RWPE2 (cell line): Measurements from ENCODE around the gene POGZ.
A peak's percentile ranks its signal among the peaks of the same experiment; 100 is the strongest.

Experiments
- ATAC-seq: fragments of 200-7000 bp; cut with Tn5 transposase; 3 replicates; pipeline ENCODE4 v1.9.1; 2021; ENCODE audit warnings: low read depth
- DNase-seq: peaks from one replicate; pipeline ENCODE4 v3.0.0-alpha.2; 2020; ENCODE audit warnings: low spot score
- H3K27ac ChIP-seq: fragments of 450-650 bp; 2 replicates; pipeline ENCODE4 v1.5.1; 2017; ENCODE audit warnings: mild to moderate bottlenecking; ENCODE audit not compliant: poor library complexity, severe bottlenecking
- H3K27me3 ChIP-seq: fragments of 250-450 bp; sonication (Bioruptor Pico); 2 replicates; pipeline ENCODE4 v1.5.1; 2021; ENCODE audit warnings: mild to moderate bottlenecking, moderate library complexity; ENCODE audit not compliant: insufficient read depth, poor library complexity, severe bottlenecking
- H3K36me3 ChIP-seq: fragments of 250-450 bp; sonication (Bioruptor Pico); 2 replicates; pipeline ENCODE4 v1.5.1; 2020; ENCODE audit warnings: low read depth, mild to moderate bottlenecking, moderate library complexity
- H3K4me1 ChIP-seq: fragments of 250-450 bp; sonication (Bioruptor Pico); 2 replicates; pipeline ENCODE4 v1.5.1; 2021; ENCODE audit warnings: mild to moderate bottlenecking, moderate library complexity; ENCODE audit not compliant: insufficient read depth, poor library complexity, severe bottlenecking
- H3K4me3 ChIP-seq: fragments of 250-450 bp; sonication (Bioruptor Pico); 2 replicates; pipeline ENCODE4 v1.5.1; 2021; ENCODE audit warnings: mild to moderate bottlenecking, moderate library complexity; ENCODE audit not compliant: severe bottlenecking
- H3K9me3 ChIP-seq: fragments of 250-450 bp; sonication (Bioruptor Pico); 2 replicates; pipeline ENCODE4 v1.5.1; 2021; ENCODE audit warnings: mild to moderate bottlenecking, moderate library complexity; ENCODE audit not compliant: severe bottlenecking
- CTCF ChIP-seq: fragments of 450-650 bp; IDR thresholded peaks from one replicate; pipeline ENCODE4 v1.5.1; 2017; ENCODE audit warnings: mild to moderate bottlenecking, moderate library complexity; ENCODE audit not compliant: poor library complexity, severe bottlenecking

Gene POGZ

DNA sequence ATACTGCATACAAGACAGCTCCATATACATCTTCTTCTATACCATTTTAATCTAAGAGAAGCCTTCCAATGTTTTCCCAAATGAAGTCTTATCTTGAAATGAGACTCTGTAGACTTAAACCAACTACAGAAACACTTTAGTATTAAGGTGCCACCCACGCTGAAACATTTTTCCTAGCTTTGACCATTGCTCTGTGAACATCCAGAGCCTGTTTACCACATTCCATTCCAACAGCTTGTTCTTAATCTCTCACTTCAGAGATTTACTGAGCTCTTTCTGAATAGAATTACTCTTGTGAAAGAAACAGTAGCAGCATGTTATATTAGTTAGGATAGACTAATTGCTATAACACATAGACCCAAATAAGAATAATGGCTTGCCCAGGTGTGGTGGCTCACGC lies 19.6 kb upstream of the POGZ start:
- no peaks in the 10 kb centered on the region for H3K36me3 ChIP-seq
- no peaks in the 10 kb centered on the region for H3K9me3 ChIP-seq
- TF ChIP-seq CTCF: no peak
- no peaks in the 10 kb centered on the region for H3K27me3 ChIP-seq
- no peak for DNase-seq
- H3K4me3 ChIP-seq: no peak overlapping the region
- H3K27ac ChIP-seq: no peak overlapping the region
- H3K4me1 ChIP-seq: no peaks in the 10 kb centered on the region
- ATAC-seq: no peak

DNA sequence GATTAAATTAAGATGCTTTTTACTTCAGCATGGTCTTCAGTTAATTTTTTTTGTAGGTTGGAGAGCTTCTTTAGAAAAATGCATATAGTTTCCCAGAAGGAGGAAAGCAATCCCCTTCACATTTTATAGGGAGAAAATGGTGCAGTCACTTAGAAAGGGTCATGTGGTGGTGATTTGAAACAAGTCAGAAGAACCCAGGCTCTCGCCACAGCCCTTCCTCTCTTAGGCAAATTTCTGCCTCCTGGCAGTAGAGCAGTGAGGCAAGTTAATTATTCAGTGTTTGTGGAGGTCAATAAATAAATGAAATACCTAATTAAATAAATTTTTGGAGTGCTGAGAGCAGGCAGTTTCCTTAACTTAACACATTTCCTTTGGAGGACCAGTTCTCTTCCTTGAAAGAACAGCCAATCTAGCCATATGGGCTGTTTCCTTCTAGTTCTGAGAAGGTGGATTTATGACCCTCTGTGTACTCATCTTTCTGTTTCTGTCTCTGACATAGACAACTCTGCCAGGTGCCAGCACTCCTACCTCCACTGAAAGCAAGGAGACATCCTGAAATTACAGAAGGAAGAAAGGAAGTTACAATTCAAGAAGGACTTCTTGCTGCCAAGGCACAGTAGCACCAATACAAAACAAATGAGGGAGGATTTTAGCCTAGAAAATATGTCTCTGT lies 19.0 kb upstream of the POGZ start:
- Histone ChIP-seq H3K36me3 (no peaks in the 10 kb centered on the region), H3K27ac (no peak overlapping the region), H3K4me1 (no peaks in the 10 kb centered on the region), H3K4me3 (no peak overlapping the region), H3K9me3 (no peaks in the 10 kb centered on the region), H3K27me3 (no peaks in the 10 kb centered on the region)
- no peak for TF ChIP-seq CTCF
- ATAC-seq: no peak
- DNase-seq: no peak

DNA sequence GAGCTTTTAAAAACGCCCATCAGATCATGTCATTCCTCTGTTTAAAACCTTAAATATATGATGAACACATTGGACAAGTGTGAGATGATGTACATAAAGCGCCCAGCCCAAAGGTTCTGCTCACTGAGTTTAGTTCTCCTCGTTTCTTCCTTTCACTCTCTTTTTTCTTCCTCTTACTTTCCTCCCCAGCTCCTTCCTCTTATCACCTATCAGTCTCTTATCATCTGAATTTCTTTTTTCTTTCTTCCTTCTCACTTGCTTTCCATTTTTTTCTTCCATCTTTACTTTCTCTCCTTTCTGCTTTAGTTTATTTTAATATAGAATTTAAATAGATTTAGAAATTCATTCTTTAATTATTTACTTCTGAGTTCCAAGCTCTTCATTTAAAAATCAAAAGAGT lies 17.8 kb upstream of the POGZ start:
- Histone ChIP-seq H3K27me3 (no peaks in the 10 kb centered on the region), H3K9me3 (no peaks in the 10 kb centered on the region)

DNA sequence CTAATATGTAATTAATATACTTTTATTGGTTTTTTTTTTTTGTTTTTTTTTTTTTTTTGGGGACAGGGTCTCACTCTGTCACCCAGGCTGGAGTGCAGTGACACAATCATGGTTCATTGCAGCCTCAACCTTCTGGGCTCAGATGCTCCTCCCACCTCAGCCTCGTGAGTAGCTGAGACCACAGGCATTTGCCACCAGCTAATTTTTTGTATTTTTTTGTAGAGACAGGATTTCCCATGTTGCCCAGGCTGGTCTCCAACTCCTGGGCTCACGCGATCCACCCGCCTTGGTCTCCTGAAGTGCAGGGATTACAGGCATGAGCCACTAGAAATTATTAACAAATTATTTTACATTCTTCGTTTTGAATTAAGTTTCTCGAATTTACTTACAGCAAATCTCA lies 16.8 kb upstream of the POGZ start:
- Histone ChIP-seq H3K27me3 (no peaks in the 10 kb centered on the region), H3K27ac (no peak overlapping the region), H3K9me3 (no peaks in the 10 kb centered on the region), H3K36me3 (no peaks in the 10 kb centered on the region), H3K4me1 (no peaks in the 10 kb centered on the region), H3K4me3 (no peak overlapping the region)
- no peak for TF ChIP-seq CTCF
- DNase-seq (no peak), ATAC-seq (no peak)

More for the DNA sequence above, 17.8 kb upstream of the POGZ start:
- TF ChIP-seq CTCF: no peak
- no peak for ATAC-seq
- H3K36me3 ChIP-seq: no peaks in the 10 kb centered on the region
- no peak overlapping the region for H3K27ac ChIP-seq
- DNase-seq: no peak
- H3K4me3 ChIP-seq: no peak overlapping the region
- no peaks in the 10 kb centered on the region for H3K4me1 ChIP-seq

- H3K27me3 ChIP-seq: no peaks in the 10 kb centered on the region
- no peaks in the 10 kb centered on the region for H3K36me3 ChIP-seq
- H3K27ac ChIP-seq: no peak overlapping the region
- ATAC-seq (peak; percentile 48; the same call in 1 of the 3 replicates), DNase-seq (no peak)
- no peaks in the 10 kb centered on the region for H3K4me1 ChIP-seq
- no peak for TF ChIP-seq CTCF
- H3K4me3 ChIP-seq: no peak overlapping the region
- no peaks in the 10 kb centered on the region for H3K9me3 ChIP-seq
Measured at GRCh38 chr1:151475175-151475574, 15.9 kb upstream of the POGZ start.
